ENCODE results near the gene TMEM229B. TPM values are rescaled to one million over a fixed set of nuclear protein-coding genes. Genes with fewer than 3 reads are reported as not detected.

Gene TMEM229B
- total and polyA plus RNA-seq, 4 donors = 1.5 to 4.5 (median 2.5) TPM

GRCh38 chr14:67463900-67464299 lies 24.6 kb downstream of the TMEM229B start:
- no peak for ATAC-seq (ENCODE audit: insufficient read depth, low FRiP score)
- 96 to 97% methylated on average over 3 of the region's 3 CpGs for WGBS, 2 donors
- no peaks in the 10 kb centered on the region for H3K9me3 ChIP-seq (ENCODE audit: control insufficient read depth in 4 of 4, insufficient read depth in 3 of 4, low read length in 3 of 4)

GRCh38 chr14:67461996-67462395 lies 26.5 kb downstream of the TMEM229B start:
- 91 to 100% methylated on average over 1 of the region's 1 CpG for WGBS, 2 donors
- no peak overlapping the region for H3K27ac ChIP-seq (ENCODE audit: low read depth in 1 of 2, low read length in 1 of 2)
- no peaks in the 10 kb centered on the region for H3K9me3 ChIP-seq (ENCODE audit: control insufficient read depth in 4 of 4, insufficient read depth in 3 of 4, low read length in 3 of 4)
- DNase-seq = no peak
- H3K36me3 ChIP-seq (ENCODE audit: control insufficient read depth in 4 of 4, insufficient read depth in 4 of 4, low read length in 4 of 4) = no peaks in the 10 kb centered on the region
- TF ChIP-seq CTCF (IDR thresholded peaks at IDR 0.05; ENCODE audit: control extremely low read depth, extremely low read depth) = no peak
- H3K9ac ChIP-seq (ENCODE audit: insufficient read depth in 1 of 2, low read length in 2 of 2) = no peak overlapping the region
- H3K27me3 ChIP-seq (ENCODE audit: control insufficient read depth in 3 of 3, insufficient read depth in 3 of 3, low read length in 2 of 3) = peaks cover 0 to 3% (median 0%) of the 10 kb centered on the region in 3 donors
- H3K4me3 ChIP-seq = no peak overlapping the region
- ATAC-seq (ENCODE audit: insufficient read depth, low FRiP score) = no peak
- H3K4me1 ChIP-seq (ENCODE audit: control insufficient read depth in 5 of 5, insufficient read depth in 5 of 5, low read length in 5 of 5) = no peaks in the 10 kb centered on the region

More at GRCh38 chr14:67463900-67464299, 24.6 kb downstream of the TMEM229B start:
- no peaks in the 10 kb centered on the region for H3K36me3 ChIP-seq (ENCODE audit: control insufficient read depth in 4 of 4, insufficient read depth in 4 of 4, low read length in 4 of 4)
- H3K4me3 ChIP-seq = no peak overlapping the region
- no peak for DNase-seq
- H3K4me1 ChIP-seq (ENCODE audit: control insufficient read depth in 5 of 5, insufficient read depth in 5 of 5, low read length in 5 of 5) = no peaks in the 10 kb centered on the region
- no peak for TF ChIP-seq CTCF (IDR thresholded peaks at IDR 0.05; ENCODE audit: control extremely low read depth, extremely low read depth)
- no peak overlapping the region for H3K9ac ChIP-seq (ENCODE audit: insufficient read depth in 1 of 2, low read length in 2 of 2)
- H3K27me3 ChIP-seq (ENCODE audit: control insufficient read depth in 3 of 3, insufficient read depth in 3 of 3, low read length in 2 of 3) = peaks cover 0 to 3% (median 0%) of the 10 kb centered on the region in 3 donors
- no peak overlapping the region for H3K27ac ChIP-seq (ENCODE audit: low read depth in 1 of 2, low read length in 1 of 2)

GRCh38 chr14:67461341-67461985 lies 27.1 kb downstream of the TMEM229B start:
- no peaks in the 10 kb centered on the region for H3K36me3 ChIP-seq (ENCODE audit: control insufficient read depth in 4 of 4, insufficient read depth in 4 of 4, low read length in 4 of 4)
- 73 to 79% methylated on average over 3 of the region's 3 CpGs for WGBS, 2 donors
- no peak for TF ChIP-seq CTCF (IDR thresholded peaks at IDR 0.05; ENCODE audit: control extremely low read depth, extremely low read depth)
- ATAC-seq (ENCODE audit: insufficient read depth, low FRiP score) = no peak
- H3K9me3 ChIP-seq (ENCODE audit: control insufficient read depth in 4 of 4, insufficient read depth in 3 of 4, low read length in 3 of 4) = no peaks in the 10 kb centered on the region
- H3K4me1 ChIP-seq (ENCODE audit: control insufficient read depth in 5 of 5, insufficient read depth in 5 of 5, low read length in 5 of 5) = no peaks in the 10 kb centered on the region
- peaks cover 0 to 3% (median 0%) of the 10 kb centered on the region in 3 donors for H3K27me3 ChIP-seq (ENCODE audit: control insufficient read depth in 3 of 3, insufficient read depth in 3 of 3, low read length in 2 of 3)
- H3K9ac ChIP-seq (ENCODE audit: insufficient read depth in 1 of 2, low read length in 2 of 2) = no peak overlapping the region
- peak in 1 of 3 donors; percentile 24 for DNase-seq
- no peak overlapping the region for H3K27ac ChIP-seq (ENCODE audit: low read depth in 1 of 2, low read length in 1 of 2)
- H3K4me3 ChIP-seq = no peak overlapping the region

- no peak for TF ChIP-seq CTCF (IDR thresholded peaks at IDR 0.05; ENCODE audit: control extremely low read depth, extremely low read depth)
- DNase-seq (no peak), ATAC-seq (ENCODE audit: insufficient read depth, low FRiP score) (no peak)
- Histone ChIP-seq H3K27ac (ENCODE audit: low read depth in 1 of 2, low read length in 1 of 2) (no peak overlapping the region), H3K4me1 (ENCODE audit: control insufficient read depth in 5 of 5, insufficient read depth in 5 of 5, low read length in 5 of 5) (no peaks in the 10 kb centered on the region), H3K4me3 (no peak overlapping the region), H3K27me3 (ENCODE audit: control insufficient read depth in 3 of 3, insufficient read depth in 3 of 3, low read length in 2 of 3) (no peaks in the 10 kb centered on the region), H3K9me3 (ENCODE audit: control insufficient read depth in 4 of 4, insufficient read depth in 3 of 4, low read length in 3 of 4) (no peaks in the 10 kb centered on the region), H3K9ac (ENCODE audit: insufficient read depth in 1 of 2, low read length in 2 of 2) (no peak overlapping the region), H3K36me3 (ENCODE audit: control insufficient read depth in 4 of 4, insufficient read depth in 4 of 4, low read length in 4 of 4) (no peaks in the 10 kb centered on the region)
- 90 to 91% methylated on average over 5 of the region's 5 CpGs for WGBS, 2 donors
These were observed 29.2 kb downstream of the TMEM229B start for GRCh38 chr14:67459336-67459735.
